ENCODE data around the gene ZNF605.
"Not testable (repeated sequence)": the region's sequence is repeated elsewhere in the genome, so short reads cannot be mapped to it uniquely, and the experiment has no call there.

The ZNF605 gene

DNA sequence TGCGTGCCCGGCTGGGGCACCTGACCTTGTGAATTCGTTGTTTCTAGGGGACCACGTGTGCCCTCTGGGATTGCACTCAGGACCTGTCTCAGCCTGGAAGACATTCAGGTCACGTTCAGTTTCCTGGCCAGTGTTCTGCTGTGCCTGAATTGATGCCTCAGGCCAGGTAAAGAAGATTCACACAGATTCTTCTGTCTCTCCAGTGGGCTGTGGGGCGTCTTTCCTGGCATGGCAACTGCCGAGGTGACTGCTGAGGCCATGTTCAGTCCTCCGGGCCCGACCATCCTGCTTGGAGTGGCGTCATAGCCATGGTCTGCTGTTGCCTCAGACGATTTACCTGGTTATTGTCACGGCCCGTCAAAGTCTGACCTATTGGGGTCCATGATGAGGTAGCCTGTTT is 13.5 kb downstream of the ZNF605 start:
- Histone ChIP-seq H3K27me3 (replicated peaks; ENCODE audit: control insufficient read depth, insufficient read depth, low read length) (no peaks in the 10 kb centered on the region), H3K4me3 (replicated peaks; ENCODE audit: low read depth, low read length) (no peak overlapping the region), H3K36me3 (ENCODE audit: control insufficient read depth, insufficient read depth, low read length) (peaks cover 12% of the 10 kb centered on the region)
- TF ChIP-seq, protein P1, sequence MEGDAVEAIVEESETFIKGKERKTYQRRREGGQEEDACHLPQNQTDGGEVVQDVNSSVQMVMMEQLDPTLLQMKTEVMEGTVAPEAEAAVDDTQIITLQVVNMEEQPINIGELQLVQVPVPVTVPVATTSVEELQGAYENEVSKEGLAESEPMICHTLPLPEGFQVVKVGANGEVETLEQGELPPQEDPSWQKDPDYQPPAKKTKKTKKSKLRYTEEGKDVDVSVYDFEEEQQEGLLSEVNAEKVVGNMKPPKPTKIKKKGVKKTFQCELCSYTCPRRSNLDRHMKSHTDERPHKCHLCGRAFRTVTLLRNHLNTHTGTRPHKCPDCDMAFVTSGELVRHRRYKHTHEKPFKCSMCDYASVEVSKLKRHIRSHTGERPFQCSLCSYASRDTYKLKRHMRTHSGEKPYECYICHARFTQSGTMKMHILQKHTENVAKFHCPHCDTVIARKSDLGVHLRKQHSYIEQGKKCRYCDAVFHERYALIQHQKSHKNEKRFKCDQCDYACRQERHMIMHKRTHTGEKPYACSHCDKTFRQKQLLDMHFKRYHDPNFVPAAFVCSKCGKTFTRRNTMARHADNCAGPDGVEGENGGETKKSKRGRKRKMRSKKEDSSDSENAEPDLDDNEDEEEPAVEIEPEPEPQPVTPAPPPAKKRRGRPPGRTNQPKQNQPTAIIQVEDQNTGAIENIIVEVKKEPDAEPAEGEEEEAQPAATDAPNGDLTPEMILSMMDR (IDR thresholded peaks at IDR 0.05; ENCODE audit: insufficient read depth, low read length, poor library complexity, severe bottlenecking) = no peak
- DNase-seq (ENCODE audit: extremely low read depth, insufficient read length) = no peak

- no peak for DNase-seq (ENCODE audit: extremely low read depth, insufficient read length)
- TF ChIP-seq, protein P1 (IDR thresholded peaks at IDR 0.05; ENCODE audit: insufficient read depth, low read length, poor library complexity, severe bottlenecking) = no peak
- Histone ChIP-seq H3K4me3 (replicated peaks; ENCODE audit: low read depth, low read length) (no peak overlapping the region), H3K27me3 (replicated peaks; ENCODE audit: control insufficient read depth, insufficient read depth, low read length) (no peaks in the 10 kb centered on the region), H3K36me3 (ENCODE audit: control insufficient read depth, insufficient read depth, low read length) (peaks cover 12% of the 10 kb centered on the region)
These were observed 14.7 kb downstream of the ZNF605 start for GRCh38 chr12:132941336-132941954.

DNA sequence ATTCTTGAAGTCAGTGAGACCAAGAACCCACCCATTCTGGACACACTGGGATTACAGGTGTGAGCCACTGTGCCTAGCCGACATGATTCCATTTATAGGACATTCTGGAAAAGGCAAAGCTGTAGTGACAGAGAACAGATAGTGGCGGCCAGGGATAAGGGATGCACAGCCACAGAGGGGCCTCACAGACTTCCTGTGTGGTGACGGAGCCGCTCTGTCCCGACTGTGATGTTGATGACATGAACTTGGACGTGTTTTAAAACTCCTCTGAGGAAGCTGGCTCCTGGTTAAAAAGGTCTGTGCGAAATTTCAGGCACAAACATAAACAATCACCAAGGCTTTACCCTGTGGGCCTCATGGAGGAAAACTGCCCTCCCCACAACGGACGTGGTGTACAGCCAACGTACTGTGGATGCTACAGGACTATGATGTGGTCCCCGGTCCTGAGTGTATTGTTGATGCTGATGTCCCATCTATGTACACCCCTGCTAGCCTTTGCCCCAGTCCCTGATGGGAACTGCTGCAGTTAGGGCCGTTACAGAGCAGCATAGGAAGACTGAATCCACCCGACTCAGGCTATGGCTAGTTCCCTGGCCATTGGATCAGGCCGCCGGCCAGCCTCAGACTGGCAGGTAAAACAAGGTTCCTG is 15.9 kb downstream of the ZNF605 start:
- no peak overlapping the region for H3K4me3 ChIP-seq (replicated peaks; ENCODE audit: low read depth, low read length)
- no peaks in the 10 kb centered on the region for H3K27me3 ChIP-seq (replicated peaks; ENCODE audit: control insufficient read depth, insufficient read depth, low read length)
- no peak for DNase-seq (ENCODE audit: extremely low read depth, insufficient read length)
- H3K36me3 ChIP-seq (ENCODE audit: control insufficient read depth, insufficient read depth, low read length) = peaks cover 10% of the 10 kb centered on the region
- TF ChIP-seq, protein P1 (IDR thresholded peaks at IDR 0.05; ENCODE audit: insufficient read depth, low read length, poor library complexity, severe bottlenecking) = no peak

DNA sequence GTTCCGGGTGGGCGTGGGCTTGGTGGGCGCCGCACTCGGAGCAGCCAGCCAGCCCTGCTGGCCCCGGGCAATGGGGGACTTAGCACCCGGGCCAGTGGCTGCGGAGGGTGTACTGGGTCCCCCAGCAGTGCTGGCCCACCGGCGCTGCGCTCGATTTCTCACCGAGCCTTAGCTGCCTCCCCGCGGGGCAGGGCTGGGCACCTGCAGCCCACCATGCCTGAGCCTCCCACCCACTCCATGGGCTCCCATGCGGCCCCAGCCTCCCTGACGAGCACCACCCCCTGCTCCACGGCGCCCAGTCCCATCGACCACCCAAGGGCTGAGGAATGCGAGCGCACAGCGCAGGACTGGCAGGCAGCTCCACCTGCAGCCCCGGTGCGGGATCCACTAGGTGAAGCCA is 17.3 kb downstream of the ZNF605 start:
- not testable (repeated sequence) for DNase-seq (ENCODE audit: extremely low read depth, insufficient read length); H3K36me3 ChIP-seq (ENCODE audit: control insufficient read depth, insufficient read depth, low read length); H3K4me3 ChIP-seq (replicated peaks; ENCODE audit: low read depth, low read length); H3K27me3 ChIP-seq (replicated peaks; ENCODE audit: control insufficient read depth, insufficient read depth, low read length)

DNA sequence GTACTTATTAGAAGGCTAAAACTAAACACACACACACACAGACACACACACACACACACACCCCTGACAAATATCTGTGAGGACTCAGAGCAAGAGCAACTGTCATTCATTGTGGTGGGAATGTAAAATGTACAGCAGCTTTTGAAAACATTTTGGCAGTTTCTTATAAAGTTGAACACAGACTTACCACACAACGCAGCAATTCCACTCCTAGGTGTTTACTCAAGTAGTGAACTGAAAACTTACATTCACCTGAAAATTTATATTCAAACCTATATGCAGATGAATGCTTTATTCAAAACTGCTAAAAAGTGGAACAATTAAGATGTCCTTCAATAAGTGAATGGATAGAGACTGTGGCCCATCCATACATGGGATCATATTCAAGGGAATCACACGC is 18.6 kb downstream of the ZNF605 start:
- Histone ChIP-seq H3K27me3 (replicated peaks; ENCODE audit: control insufficient read depth, insufficient read depth, low read length) (no peaks in the 10 kb centered on the region), H3K36me3 (ENCODE audit: control insufficient read depth, insufficient read depth, low read length) (peaks cover 3% of the 10 kb centered on the region), H3K4me3 (replicated peaks; ENCODE audit: low read depth, low read length) (no peak overlapping the region)
- DNase-seq (ENCODE audit: extremely low read depth, insufficient read length) = no peak
- TF ChIP-seq, protein P1 (IDR thresholded peaks at IDR 0.05; ENCODE audit: insufficient read depth, low read length, poor library complexity, severe bottlenecking) = no peak

GRCh38 chr12:132936921-132937320 is 19.2 kb downstream of the ZNF605 start:
- not testable (repeated sequence) for DNase-seq (ENCODE audit: extremely low read depth, insufficient read length); H3K4me3 ChIP-seq (replicated peaks; ENCODE audit: low read depth, low read length); H3K36me3 ChIP-seq (ENCODE audit: control insufficient read depth, insufficient read depth, low read length); H3K27me3 ChIP-seq (replicated peaks; ENCODE audit: control insufficient read depth, insufficient read depth, low read length)

Data from GM06990 (cell line).